ENCODE results near the gene ASPG.

DNA sequence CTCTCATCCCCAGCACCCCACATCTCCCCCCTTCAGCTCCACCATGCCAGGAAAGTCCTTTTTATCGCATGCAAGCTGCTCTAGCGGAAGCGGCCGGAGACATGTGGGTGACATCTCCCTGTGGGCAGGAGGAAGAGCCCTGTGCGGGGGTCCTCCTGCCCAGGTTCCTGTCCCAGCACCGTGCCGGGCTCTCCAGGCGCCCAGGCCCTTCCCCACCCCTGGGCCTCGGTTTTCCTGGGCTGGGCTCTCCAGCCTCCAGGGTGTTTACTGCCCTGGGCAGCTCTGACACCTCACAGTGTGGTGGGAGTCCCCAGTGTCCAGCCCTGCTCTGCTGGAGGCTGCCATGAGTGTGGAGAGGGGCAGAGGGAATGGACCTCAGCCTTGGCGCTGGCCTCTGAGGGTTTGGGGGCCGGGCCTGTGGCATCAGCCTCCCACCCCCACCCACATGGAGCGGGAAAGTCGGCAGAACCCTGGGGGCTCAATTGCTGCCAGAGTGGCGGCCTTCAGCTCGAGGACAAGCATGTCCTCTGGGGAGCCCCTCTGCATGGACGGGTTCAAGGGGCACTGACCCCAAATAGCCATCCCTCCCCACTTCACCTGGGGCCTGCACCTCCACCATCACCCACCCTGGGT, 16.9 kb downstream of the ASPG start:
- TF ChIP-seq EZH2phosphoT487 (IDR thresholded peaks at IDR 0.05; ENCODE audit: borderline replicate concordance, low read length): no peak
- TF ChIP-seq, protein P1, sequence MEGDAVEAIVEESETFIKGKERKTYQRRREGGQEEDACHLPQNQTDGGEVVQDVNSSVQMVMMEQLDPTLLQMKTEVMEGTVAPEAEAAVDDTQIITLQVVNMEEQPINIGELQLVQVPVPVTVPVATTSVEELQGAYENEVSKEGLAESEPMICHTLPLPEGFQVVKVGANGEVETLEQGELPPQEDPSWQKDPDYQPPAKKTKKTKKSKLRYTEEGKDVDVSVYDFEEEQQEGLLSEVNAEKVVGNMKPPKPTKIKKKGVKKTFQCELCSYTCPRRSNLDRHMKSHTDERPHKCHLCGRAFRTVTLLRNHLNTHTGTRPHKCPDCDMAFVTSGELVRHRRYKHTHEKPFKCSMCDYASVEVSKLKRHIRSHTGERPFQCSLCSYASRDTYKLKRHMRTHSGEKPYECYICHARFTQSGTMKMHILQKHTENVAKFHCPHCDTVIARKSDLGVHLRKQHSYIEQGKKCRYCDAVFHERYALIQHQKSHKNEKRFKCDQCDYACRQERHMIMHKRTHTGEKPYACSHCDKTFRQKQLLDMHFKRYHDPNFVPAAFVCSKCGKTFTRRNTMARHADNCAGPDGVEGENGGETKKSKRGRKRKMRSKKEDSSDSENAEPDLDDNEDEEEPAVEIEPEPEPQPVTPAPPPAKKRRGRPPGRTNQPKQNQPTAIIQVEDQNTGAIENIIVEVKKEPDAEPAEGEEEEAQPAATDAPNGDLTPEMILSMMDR (IDR thresholded peaks at IDR 0.05; ENCODE audit: low read depth, low read length, poor library complexity, severe bottlenecking): no peak

Data from DOHH2 (cell line).